ENCODE results near the gene ACYP2.

The ACYP2 gene

DNA sequence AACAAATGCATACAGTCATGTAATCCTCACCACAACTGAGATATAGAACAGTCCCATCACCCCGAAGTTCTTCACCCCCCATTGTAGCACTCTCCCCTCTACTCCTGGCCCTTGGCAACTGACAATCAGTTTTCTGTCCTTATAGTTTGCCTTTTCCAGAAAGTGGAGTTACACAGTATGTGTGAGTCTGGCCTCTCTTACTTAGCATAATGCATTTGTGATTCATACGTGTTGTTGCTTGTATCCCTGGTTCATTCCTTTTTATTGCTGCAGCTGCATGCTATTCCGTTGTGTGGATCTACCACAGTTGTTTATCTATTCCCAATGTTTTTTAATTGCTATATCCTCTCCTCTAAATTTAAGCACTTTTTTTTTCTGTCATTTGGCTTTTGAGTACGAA is 17.6 kb downstream of the ACYP2 start:
- TF ChIP-seq, protein P1, sequence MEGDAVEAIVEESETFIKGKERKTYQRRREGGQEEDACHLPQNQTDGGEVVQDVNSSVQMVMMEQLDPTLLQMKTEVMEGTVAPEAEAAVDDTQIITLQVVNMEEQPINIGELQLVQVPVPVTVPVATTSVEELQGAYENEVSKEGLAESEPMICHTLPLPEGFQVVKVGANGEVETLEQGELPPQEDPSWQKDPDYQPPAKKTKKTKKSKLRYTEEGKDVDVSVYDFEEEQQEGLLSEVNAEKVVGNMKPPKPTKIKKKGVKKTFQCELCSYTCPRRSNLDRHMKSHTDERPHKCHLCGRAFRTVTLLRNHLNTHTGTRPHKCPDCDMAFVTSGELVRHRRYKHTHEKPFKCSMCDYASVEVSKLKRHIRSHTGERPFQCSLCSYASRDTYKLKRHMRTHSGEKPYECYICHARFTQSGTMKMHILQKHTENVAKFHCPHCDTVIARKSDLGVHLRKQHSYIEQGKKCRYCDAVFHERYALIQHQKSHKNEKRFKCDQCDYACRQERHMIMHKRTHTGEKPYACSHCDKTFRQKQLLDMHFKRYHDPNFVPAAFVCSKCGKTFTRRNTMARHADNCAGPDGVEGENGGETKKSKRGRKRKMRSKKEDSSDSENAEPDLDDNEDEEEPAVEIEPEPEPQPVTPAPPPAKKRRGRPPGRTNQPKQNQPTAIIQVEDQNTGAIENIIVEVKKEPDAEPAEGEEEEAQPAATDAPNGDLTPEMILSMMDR (conservative IDR thresholded peaks at IDR 0.05; ENCODE audit: low read depth, low read length) = no peak
- DNase-seq (ENCODE audit: low read depth) = no peak
- H3K4me3 ChIP-seq (ENCODE audit: low read depth, low read length) = no peak overlapping the region

DNA sequence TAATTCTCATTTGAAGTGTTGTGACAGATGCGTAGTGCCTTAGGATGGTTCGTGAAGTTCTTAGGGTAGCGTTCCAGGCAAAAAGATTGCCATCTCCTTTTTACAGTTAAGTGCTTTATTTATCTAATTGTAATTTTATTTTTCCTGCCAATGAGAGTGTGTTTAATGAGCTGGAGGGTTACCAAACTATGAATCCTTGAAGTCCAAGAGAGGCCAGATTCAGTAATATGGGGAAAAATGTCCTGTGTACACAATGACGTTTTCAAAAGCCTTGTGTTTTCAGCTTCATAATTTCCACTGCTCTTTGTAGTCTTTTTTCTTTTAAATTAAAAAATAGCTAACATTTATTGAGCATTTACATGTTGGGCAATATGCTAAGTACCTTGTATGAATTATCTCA is 23.8 kb downstream of the ACYP2 start:
- DNase-seq (ENCODE audit: low read depth) = no peak
- TF ChIP-seq, protein P1 (conservative IDR thresholded peaks at IDR 0.05; ENCODE audit: low read depth, low read length) = no peak

DNA sequence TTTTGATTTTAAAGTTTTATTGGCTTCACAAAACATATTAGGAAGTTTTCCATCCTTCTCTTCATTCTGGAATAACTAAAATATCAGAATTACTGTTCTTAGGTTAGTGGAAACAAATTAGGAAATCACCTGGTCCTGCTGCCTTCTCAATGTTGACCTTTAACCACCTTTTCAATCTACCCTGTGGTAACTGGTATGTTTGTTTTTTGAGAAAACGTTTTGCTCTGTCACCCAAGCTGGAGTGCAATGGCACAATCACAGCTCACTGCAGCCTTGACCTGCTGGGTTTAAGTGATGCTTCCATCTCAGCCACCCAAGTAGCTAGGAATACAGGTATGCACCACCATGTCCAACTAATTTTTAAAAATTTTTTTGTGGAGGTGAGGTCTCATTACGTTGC is 28.4 kb downstream of the ACYP2 start:
- TF ChIP-seq, protein P1 (conservative IDR thresholded peaks at IDR 0.05; ENCODE audit: low read depth, low read length) = no peak
- no peak overlapping the region for H3K4me3 ChIP-seq (ENCODE audit: low read depth, low read length)
- no peak for DNase-seq (ENCODE audit: low read depth)

More for the DNA sequence above, 23.8 kb downstream of the ACYP2 start:
- H3K4me3 ChIP-seq (ENCODE audit: low read depth, low read length) = no peak overlapping the region

DNA sequence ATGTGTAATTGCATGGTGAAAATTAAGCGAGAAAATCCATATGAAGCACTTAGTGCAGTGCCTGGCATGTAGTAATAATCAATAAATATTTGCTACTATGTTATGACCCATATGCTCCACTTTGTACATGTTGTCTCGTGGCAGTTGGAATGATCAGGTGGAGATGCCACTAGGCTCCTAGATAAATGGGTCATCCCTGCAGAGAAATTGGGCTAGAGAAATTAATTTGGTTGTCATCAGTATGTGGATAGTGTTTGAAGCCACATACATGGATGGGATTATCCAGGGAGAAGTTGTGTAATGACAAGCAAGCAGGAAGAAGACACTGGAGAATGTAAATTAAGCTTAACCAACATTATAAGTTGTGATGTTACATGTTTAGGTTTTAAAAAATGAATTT is 33.0 kb downstream of the ACYP2 start:
- no peak overlapping the region for H3K4me3 ChIP-seq (ENCODE audit: low read depth, low read length)
- TF ChIP-seq, protein P1 (conservative IDR thresholded peaks at IDR 0.05; ENCODE audit: low read depth, low read length) = no peak
- DNase-seq (ENCODE audit: low read depth) = no peak

DNA sequence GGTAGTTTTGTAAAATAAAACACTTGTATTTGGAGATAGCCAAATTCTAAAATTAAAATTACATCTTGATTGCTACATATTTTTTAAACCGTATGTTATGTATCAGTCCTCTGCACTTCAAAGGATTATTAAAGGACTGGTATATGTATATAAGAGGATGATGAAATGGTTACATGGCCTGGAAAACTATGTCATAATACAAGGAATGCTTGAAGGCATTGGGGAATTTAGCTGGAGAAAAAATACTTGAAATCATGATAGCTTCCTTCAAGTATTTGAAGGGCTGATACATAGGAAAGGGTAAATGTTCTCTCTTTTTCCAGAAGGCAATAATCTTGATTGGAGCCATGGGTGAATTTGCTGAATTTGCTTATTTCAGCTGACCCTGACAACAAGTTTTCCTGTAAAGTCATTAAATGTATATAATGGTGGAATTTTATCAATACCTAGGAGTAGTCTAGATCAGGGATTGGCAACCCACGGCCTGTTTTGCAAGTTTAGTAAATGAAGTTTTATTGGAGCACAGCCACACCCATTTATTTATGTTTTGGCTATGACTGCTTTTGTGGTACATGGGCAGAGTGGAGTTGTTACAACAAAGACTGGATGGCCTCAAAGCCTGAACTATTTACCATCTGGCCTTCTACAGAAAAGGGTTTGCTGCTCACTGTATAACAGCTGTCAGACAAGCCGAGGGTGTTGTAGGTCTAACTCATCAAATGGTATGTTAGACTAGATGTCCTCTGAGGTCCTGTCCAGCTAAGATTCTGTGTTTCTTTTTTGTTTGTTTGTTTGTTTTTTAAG is 34.4 kb downstream of the ACYP2 start:
- peak; percentile 41 for DNase-seq (ENCODE audit: low read depth)
- no peak overlapping the region for H3K4me3 ChIP-seq (ENCODE audit: low read depth, low read length)
- TF ChIP-seq, protein P1 (conservative IDR thresholded peaks at IDR 0.05; ENCODE audit: low read depth, low read length) = no peak

DNA sequence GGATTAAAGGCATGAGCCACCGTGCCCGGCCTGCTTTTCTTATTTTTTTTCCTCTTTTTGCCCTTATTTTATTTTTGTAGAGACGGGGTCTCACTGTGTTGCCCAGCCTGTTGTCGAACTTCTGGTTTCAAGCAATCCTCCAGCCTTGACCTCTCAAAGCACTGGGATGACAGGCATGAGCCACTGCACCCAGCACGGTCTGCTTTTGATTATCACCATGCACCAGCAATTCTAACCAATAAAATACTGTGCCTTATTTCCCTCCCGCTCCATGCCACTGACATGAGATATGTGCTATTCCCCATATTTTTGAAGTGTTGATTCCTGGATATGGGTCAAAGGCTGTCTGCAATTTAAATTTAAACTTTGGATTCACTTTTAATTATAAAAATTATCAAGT is 42.9 kb downstream of the ACYP2 start:
- TF ChIP-seq, protein P1 (conservative IDR thresholded peaks at IDR 0.05; ENCODE audit: low read depth, low read length) = no peak
- H3K4me3 ChIP-seq (ENCODE audit: low read depth, low read length) = no peak overlapping the region
- no peak for DNase-seq (ENCODE audit: low read depth)

Data from choroid plexus epithelial cell (primary cell).